ENCODE measurements around the gene USP8.
"Not testable (repeated sequence)": the region's sequence is repeated elsewhere in the genome, so short reads cannot be mapped to it uniquely, and the experiment has no call there.

The USP8 gene

DNA sequence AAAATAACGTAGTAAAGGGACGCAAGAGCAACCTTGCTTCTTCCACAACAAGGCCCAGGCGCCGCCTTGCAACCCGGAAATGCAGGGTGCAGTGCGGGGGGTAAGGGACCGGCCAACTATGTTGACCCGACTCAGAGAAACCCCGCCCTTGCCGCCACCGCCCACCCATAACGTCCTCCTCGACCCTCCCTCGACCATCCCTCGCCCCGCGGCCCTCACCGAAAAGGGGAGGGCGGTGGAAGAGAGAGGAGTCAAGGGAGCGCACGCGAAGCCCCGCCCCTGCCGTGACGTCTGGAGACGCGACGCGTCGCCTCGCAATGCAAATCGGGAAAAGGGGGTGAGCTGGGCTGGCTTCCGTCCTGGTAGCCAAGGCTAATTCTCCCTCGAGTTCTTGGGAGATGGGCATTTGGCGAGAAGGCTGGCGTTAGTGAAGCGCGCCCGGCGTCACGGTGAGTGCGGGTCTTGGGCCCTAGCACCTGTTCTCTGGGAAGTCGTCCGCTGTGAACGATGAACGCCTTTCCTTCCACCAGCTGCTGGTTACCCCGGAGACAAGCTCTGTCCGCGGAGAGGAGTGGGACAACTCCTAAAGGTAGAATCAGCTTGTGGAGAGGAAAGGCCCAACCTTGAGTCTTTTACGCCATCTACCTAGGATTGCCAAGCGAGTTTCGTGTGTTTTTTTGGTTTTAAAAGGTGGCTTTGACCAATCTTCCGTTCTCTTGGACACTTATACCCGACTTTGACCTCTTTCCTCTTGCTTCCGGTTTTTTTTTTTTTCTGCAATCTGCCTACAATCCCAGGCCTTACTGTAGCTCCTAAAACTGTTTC, at the start of gene USP8:
Gene USP8 (plus strand): TSS at position 340 of the 825 bp plus-strand sequence. CDS start 14,669 bp downstream, outside the sequence.
- DNase-seq (ENCODE audit: low read depth), result peak; percentile 92
- TF ChIP-seq, protein P1, sequence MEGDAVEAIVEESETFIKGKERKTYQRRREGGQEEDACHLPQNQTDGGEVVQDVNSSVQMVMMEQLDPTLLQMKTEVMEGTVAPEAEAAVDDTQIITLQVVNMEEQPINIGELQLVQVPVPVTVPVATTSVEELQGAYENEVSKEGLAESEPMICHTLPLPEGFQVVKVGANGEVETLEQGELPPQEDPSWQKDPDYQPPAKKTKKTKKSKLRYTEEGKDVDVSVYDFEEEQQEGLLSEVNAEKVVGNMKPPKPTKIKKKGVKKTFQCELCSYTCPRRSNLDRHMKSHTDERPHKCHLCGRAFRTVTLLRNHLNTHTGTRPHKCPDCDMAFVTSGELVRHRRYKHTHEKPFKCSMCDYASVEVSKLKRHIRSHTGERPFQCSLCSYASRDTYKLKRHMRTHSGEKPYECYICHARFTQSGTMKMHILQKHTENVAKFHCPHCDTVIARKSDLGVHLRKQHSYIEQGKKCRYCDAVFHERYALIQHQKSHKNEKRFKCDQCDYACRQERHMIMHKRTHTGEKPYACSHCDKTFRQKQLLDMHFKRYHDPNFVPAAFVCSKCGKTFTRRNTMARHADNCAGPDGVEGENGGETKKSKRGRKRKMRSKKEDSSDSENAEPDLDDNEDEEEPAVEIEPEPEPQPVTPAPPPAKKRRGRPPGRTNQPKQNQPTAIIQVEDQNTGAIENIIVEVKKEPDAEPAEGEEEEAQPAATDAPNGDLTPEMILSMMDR (IDR thresholded peaks at IDR 0.05; ENCODE audit: control insufficient read depth, extremely low read depth, insufficient read depth), result no peak
- peak within 1 kb of the TSS; percentile 73 for H3K4me3 ChIP-seq (ENCODE audit: low read depth, low read length)

- no peak for DNase-seq (ENCODE audit: low read depth)
- H3K4me3 ChIP-seq (ENCODE audit: low read depth, low read length), result no peak overlapping the region
- TF ChIP-seq, protein P1 (IDR thresholded peaks at IDR 0.05; ENCODE audit: control insufficient read depth, extremely low read depth, insufficient read depth), result no peak
Observed at GRCh38 chr15:50377867-50378751, 46.1 kb upstream of the USP8 start.

DNA sequence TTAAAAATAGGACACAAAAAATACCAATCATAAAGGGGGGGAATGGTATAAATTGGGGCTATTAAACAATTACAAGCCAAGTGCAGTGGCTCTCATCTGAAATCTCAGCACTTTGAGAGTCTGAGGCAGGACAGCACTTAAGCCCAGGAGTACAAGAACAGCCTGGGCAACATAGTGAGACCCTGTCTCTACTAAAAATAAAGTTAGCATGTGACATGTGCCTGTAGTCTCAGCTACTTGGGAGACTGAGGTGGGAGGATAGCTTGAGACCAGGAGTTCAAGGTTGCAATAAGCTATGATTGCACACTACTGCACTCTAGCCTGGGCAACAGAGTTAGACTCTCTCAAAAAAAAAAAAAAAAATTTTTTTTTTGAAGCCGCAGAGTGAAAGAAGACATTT, 45.4 kb upstream of the USP8 start:
- TF ChIP-seq, protein P1 (IDR thresholded peaks at IDR 0.05; ENCODE audit: control insufficient read depth, extremely low read depth, insufficient read depth), result no peak
- H3K4me3 ChIP-seq (ENCODE audit: low read depth, low read length), result no peak overlapping the region
- DNase-seq (ENCODE audit: low read depth), result no peak

- not testable (repeated sequence) for H3K4me3 ChIP-seq (ENCODE audit: low read depth, low read length); DNase-seq (ENCODE audit: low read depth)
Observed at GRCh38 chr15:50379413-50379812, 44.8 kb upstream of the USP8 start.

DNA sequence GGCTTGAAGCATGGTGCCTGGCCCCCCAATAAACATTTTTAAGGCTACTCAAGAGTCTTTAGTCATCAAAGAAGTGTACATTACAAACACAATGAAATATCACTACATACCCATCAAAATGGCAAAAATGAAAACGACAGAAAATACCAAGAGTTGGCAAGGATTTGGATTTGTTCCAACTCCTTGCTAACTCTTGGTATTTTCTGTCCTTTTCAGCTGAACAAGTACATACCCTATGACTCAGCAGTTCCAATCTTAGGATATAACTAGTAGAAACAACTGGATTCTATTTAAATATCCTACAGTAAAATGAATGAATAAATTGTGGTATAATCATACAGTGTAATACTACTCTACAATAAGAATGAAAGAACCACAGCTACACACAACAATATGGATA, 44.1 kb upstream of the USP8 start:
- no peak overlapping the region for H3K4me3 ChIP-seq (ENCODE audit: low read depth, low read length)
- DNase-seq (ENCODE audit: low read depth), result no peak
- TF ChIP-seq, protein P1 (IDR thresholded peaks at IDR 0.05; ENCODE audit: control insufficient read depth, extremely low read depth, insufficient read depth), result no peak

DNA sequence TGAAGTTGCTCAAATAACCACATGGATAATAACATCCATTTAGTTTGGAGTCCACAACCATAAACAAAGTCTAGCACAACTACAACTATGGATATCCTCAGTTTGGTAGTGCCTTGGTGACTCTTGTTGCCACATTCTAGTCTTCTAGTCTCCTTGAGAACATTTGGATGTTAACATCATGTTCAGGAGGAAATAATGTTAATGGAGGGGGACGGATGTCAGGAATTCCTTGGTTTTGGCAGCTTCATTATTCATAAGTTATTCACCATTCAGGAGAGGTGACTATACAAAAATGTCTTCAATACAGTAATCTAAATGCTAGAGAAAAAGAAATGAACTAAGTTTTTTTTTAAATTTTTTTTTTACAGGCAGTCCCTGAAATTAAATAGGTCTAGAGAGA, 42.8 kb upstream of the USP8 start:
- no peak overlapping the region for H3K4me3 ChIP-seq (ENCODE audit: low read depth, low read length)
- TF ChIP-seq, protein P1 (IDR thresholded peaks at IDR 0.05; ENCODE audit: control insufficient read depth, extremely low read depth, insufficient read depth), result no peak
- no peak for DNase-seq (ENCODE audit: low read depth)

DNA sequence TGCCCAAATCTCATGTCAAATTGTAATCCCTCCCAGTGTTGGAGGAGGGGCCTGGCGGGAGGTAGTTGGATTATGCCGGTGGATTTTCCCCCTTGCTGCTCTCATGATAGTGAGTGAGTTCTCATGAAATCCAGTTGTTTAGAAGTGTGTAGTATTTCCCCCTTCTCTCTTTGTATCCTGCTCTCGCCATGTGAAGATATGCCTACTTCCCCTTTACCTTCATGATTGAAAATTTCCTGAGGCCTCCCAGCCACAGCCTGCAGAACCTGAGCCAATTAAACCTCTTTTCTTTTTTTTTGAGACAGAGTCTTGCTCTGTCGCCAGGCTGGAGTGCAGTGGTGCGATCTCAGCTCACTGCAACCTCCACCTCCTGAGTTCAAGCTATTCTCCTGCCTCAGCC, 41.8 kb upstream of the USP8 start:
- not testable (repeated sequence) for DNase-seq (ENCODE audit: low read depth); H3K4me3 ChIP-seq (ENCODE audit: low read depth, low read length)

Measured in LNCaP clone FGC (cell line).